ENCODE results near the gene MVK.

MVK gene

GRCh38 chr12:109591041-109591440 is 17.4 kb downstream of the MVK start:
- Histone ChIP-seq H3K27me3 (replicated peaks; ENCODE audit: control insufficient read depth, insufficient read depth, low read length) (no peaks in the 10 kb centered on the region), H3K4me3 (replicated peaks; ENCODE audit: low read depth, low read length) (no peak overlapping the region), H3K36me3 (ENCODE audit: control insufficient read depth, insufficient read depth, low read length) (peaks cover 27% of the 10 kb centered on the region)
- DNase-seq (ENCODE audit: extremely low read depth, insufficient read length): no peak
- TF ChIP-seq CTCF (IDR thresholded peaks at IDR 0.05; ENCODE audit: insufficient read depth, low read length, poor library complexity, severe bottlenecking): no peak

- DNase-seq (ENCODE audit: extremely low read depth, insufficient read length): no peak
- no peak for TF ChIP-seq CTCF (IDR thresholded peaks at IDR 0.05; ENCODE audit: insufficient read depth, low read length, poor library complexity, severe bottlenecking)
- peaks cover 27% of the 10 kb centered on the region for H3K36me3 ChIP-seq (ENCODE audit: control insufficient read depth, insufficient read depth, low read length)
- no peaks in the 10 kb centered on the region for H3K27me3 ChIP-seq (replicated peaks; ENCODE audit: control insufficient read depth, insufficient read depth, low read length)
- no peak overlapping the region for H3K4me3 ChIP-seq (replicated peaks; ENCODE audit: low read depth, low read length)
Observed at GRCh38 chr12:109592195-109592904, 18.8 kb downstream of the MVK start.

GRCh38 chr12:109592905-109593272 is 19.3 kb downstream of the MVK start:
- Histone ChIP-seq H3K27me3 (replicated peaks; ENCODE audit: control insufficient read depth, insufficient read depth, low read length) (no peaks in the 10 kb centered on the region), H3K4me3 (replicated peaks; ENCODE audit: low read depth, low read length) (no peak overlapping the region), H3K36me3 (ENCODE audit: control insufficient read depth, insufficient read depth, low read length) (peaks cover 23% of the 10 kb centered on the region)
- TF ChIP-seq CTCF (IDR thresholded peaks at IDR 0.05; ENCODE audit: insufficient read depth, low read length, poor library complexity, severe bottlenecking): no peak
- no peak for DNase-seq (ENCODE audit: extremely low read depth, insufficient read length)

- Histone ChIP-seq H3K27me3 (replicated peaks; ENCODE audit: control insufficient read depth, insufficient read depth, low read length) (no peaks in the 10 kb centered on the region), H3K36me3 (ENCODE audit: control insufficient read depth, insufficient read depth, low read length) (peaks cover 18% of the 10 kb centered on the region), H3K4me3 (replicated peaks; ENCODE audit: low read depth, low read length) (no peak overlapping the region)
- no peak for TF ChIP-seq CTCF (IDR thresholded peaks at IDR 0.05; ENCODE audit: insufficient read depth, low read length, poor library complexity, severe bottlenecking)
- no peak for DNase-seq (ENCODE audit: extremely low read depth, insufficient read length)
Observed at GRCh38 chr12:109594556-109595317, 21.1 kb downstream of the MVK start.

- Histone ChIP-seq H3K27me3 (replicated peaks; ENCODE audit: control insufficient read depth, insufficient read depth, low read length) (no peaks in the 10 kb centered on the region), H3K36me3 (ENCODE audit: control insufficient read depth, insufficient read depth, low read length) (peaks cover 18% of the 10 kb centered on the region), H3K4me3 (replicated peaks; ENCODE audit: low read depth, low read length) (no peak overlapping the region)
- no peak for DNase-seq (ENCODE audit: extremely low read depth, insufficient read length)
- no peak for TF ChIP-seq CTCF (IDR thresholded peaks at IDR 0.05; ENCODE audit: insufficient read depth, low read length, poor library complexity, severe bottlenecking)
Observed at GRCh38 chr12:109595321-109595902, 21.8 kb downstream of the MVK start.
